K562 (cell line): ENCODE results near the gene CCDC74B. TPM values are rescaled to one million over a fixed set of nuclear protein-coding genes. Genes with fewer than 3 reads are reported as not detected.
"Not testable (repeated sequence)": the region's sequence is repeated elsewhere in the genome, so short reads cannot be mapped to it uniquely, and the experiment has no call there.

ENCODE experiments used
- ATAC-seq: fragments of 200-7000 bp; cut with Tn5 transposase; 3 replicates; pipeline ENCODE4 v1.9.1; 2020; ENCODE audit warnings: moderate library complexity
- BruUV-seq: library from RNA; stranded (reverse); fragments of 400-500 nt; replicated peaks from 2 replicates; lab custom pipeline; 2021; lab: Mats Ljungman, UMichigan
- CTCF ChIA-PET: fragments of 300-600 bp; formaldehyde crosslinking; extraction: SDS; loops from one replicate; lab custom pipeline; 2021; ENCODE audit warnings: low intra/inter-chr PET ratio; lab: Yijun Ruan, JAX
- POLR2A ChIA-PET: fragments of 300-600, 350-650 bp; sonication (Branson Sonifier 250); formaldehyde crosslinking; extraction: SDS; loops from one replicate; lab custom pipeline; 2021; ENCODE audit warnings: antibody characterized with exemption, inconsistent platforms; lab: Yijun Ruan, JAX
- DNase-seq, 4 experiments: peaks; one replicate each; pipeline versions ENCODE4 v3.0.0 to v3.0.0-alpha.2; 2011 to 2018; ENCODE audit warnings: low spot score in 3 of 4, mixed read lengths in 3 of 4; ENCODE audit errors: extremely low read depth in 1 of 4
- FAIRE-seq: peaks from 2 replicates; lab custom pipeline; 2011; peaks lifted over from hg19 to GRCh38; lab: Jason Lieb, UNC
- H2AFZ ChIP-seq: 2 replicates; pipeline ENCODE4 v1.6.0; 2011; ENCODE audit warnings: low read depth, low read length, control low read depth, inconsistent platforms
- H3K27ac ChIP-seq: fragments of 200-600 bp; 3 replicates; pipeline ENCODE4 v1.8.0; 2011; ENCODE audit warnings: low read depth, mild to moderate bottlenecking, control low read depth, inconsistent platforms, low read length, moderate library complexity, mixed read lengths; ENCODE audit errors: extremely low read depth
- H3K27me3 ChIP-seq, 2 experiments: fragments of 300-600 bp in 1 of 2; 2 replicates in 1 of 2; 3 replicates in 1 of 2; pipeline versions ENCODE4 v1.6.0 to v1.8.0; 2011; ENCODE audit warnings: inconsistent platforms in 2 of 2, low read length in 2 of 2, mild to moderate bottlenecking in 1 of 2, mixed read lengths in 1 of 2, moderate library complexity in 1 of 2; ENCODE audit not compliant: control insufficient read depth in 2 of 2, insufficient read depth in 2 of 2
- H3K36me3 ChIP-seq: fragments of 300-600 bp; 3 replicates; pipeline ENCODE4 v1.8.0; 2011; ENCODE audit warnings: mild to moderate bottlenecking, low read length, inconsistent platforms; ENCODE audit not compliant: control insufficient read depth, insufficient read depth
- H3K4me1 ChIP-seq, 2 experiments: fragments of 200-600 bp in 1 of 2; replicated peaks in 1 of 2; 2 replicates in 1 of 2; 3 replicates in 1 of 2; pipeline versions ENCODE4 v1.5.1 to v1.8.0; 2011; ENCODE audit warnings: inconsistent platforms in 2 of 2, low read length in 2 of 2, mild to moderate bottlenecking in 1 of 2, mixed read lengths in 1 of 2, moderate library complexity in 1 of 2; ENCODE audit not compliant: control insufficient read depth in 2 of 2, insufficient read depth in 2 of 2
- H3K4me2 ChIP-seq: 2 replicates; pipeline ENCODE4 v1.6.1; 2011; ENCODE audit warnings: low read length, control low read depth, inconsistent platforms, mixed read lengths; ENCODE audit not compliant: insufficient read depth
- H3K4me3 ChIP-seq: fragments of 200-600 bp; sonication (generic), shearing (Covaris generic); 2 replicates; pipeline ENCODE4 v1.5.1; 2016; ENCODE audit warnings: control low read depth, inconsistent platforms
- H3K79me2 ChIP-seq: fragments of 200-600 bp; 3 replicates; pipeline ENCODE4 v1.8.0; 2011; ENCODE audit warnings: low read length, inconsistent platforms; ENCODE audit not compliant: control insufficient read depth, insufficient read depth
- H3K9ac ChIP-seq, 2 experiments: 2 replicates each; pipeline versions ENCODE4 v1.6.0 to v1.6.1; 2011; ENCODE audit warnings: low read depth in 2 of 2, low read length in 2 of 2, control low read depth in 1 of 2, inconsistent platforms in 1 of 2, mild to moderate bottlenecking in 1 of 2, mixed read lengths in 1 of 2; ENCODE audit not compliant: insufficient read depth in 1 of 2
- H3K9me1 ChIP-seq: one replicate; pipeline ENCODE4 v1.6.0; 2011; ENCODE audit warnings: inconsistent platforms, mild to moderate bottlenecking, low read length, moderate library complexity; ENCODE audit not compliant: control insufficient read depth, insufficient read depth
- H3K9me3 ChIP-seq: replicated peaks from 2 replicates; pipeline ENCODE4 v1.5.1; 2011; ENCODE audit warnings: low read depth, low read length, inconsistent platforms; ENCODE audit not compliant: control insufficient read depth, insufficient read depth
- H4K20me1 ChIP-seq: replicated peaks from 2 replicates; pipeline ENCODE4 v1.6.1; 2011; ENCODE audit warnings: low read length, inconsistent platforms, mixed read lengths; ENCODE audit not compliant: control insufficient read depth, insufficient read depth
- HES1 ChIP-seq: fragments of 450-650 bp; IDR thresholded peaks from 2 replicates; pipeline ENCODE4 v1.6.1; 2016; ENCODE audit warnings: low read depth, mild to moderate bottlenecking, moderate library complexity
- KAT8 ChIP-seq: fragments of 450-650 bp; IDR thresholded peaks from 2 replicates; pipeline ENCODE4 v1.6.1; 2016; ENCODE audit warnings: low read depth, mild to moderate bottlenecking
- NFE2 ChIP-seq: IDR thresholded peaks from 2 replicates; pipeline ENCODE4 v1.6.1; 2014; ENCODE audit warnings: antibody characterized with exemption, low read depth
- NFE2L1 ChIP-seq: fragments of 450-650 bp; IDR thresholded peaks from 2 replicates; pipeline ENCODE4 v1.6.1; 2016; ENCODE audit warnings: missing genetic modification characterization, low read depth, mild to moderate bottlenecking, missing compliant biosample characterization, moderate library complexity, borderline replicate concordance
- WGBS: fragments of 100-300 bp; shearing (Covaris generic); methylation state at CpG from one replicate; pipeline ENCODE4 v1.1.6; 2016; ENCODE audit warnings: low coverage, mixed read lengths; ENCODE audit not compliant: insufficient coverage; ENCODE audit errors: missing lambda C conversion rate; 5-methylcytosine and 5-hydroxymethylcytosine counted together
- in situ Hi-C: fragments of 300-500 bp; cut with MboI; formaldehyde crosslinking; loops from 4 replicates; pipeline ENCODE4 v1.15.0; 2018; ENCODE audit warnings: inconsistent platforms, mixed read lengths
- intact Hi-C: fragments of 100-400 bp; cut with micrococcal nuclease; formaldehyde crosslinking; loops from 2 replicates; pipeline ENCODE4 v1.14.2; 2022
- polyA plus RNA-seq, 8 experiments: library from polyadenylated mRNA; depleted of rRNA in 4 of 8; stranded (reverse) in 5 of 8; unstranded in 3 of 8; fragments of >200 nt; fragmentation: Nextera tagmentation in 2 of 8; fragmentation: Illumina TruSeq in 1 of 8; extraction: Ambion mirVana in 2 of 8; extraction: Trizol in 1 of 8; gene quantifications; 2 replicates each; pipeline versions ENCODE4 v1.2.1 to v1.2.3, GENCODE V29; 2011 to 2014; ENCODE audit warnings: inconsistent platforms in 1 of 8, missing spikeins in 1 of 8
- total RNA-seq, 7 experiments: library from RNA; depleted of rRNA in 6 of 7; stranded (reverse); fragments of >200 nt in 6 of 7; fragmentation: Illumina TruSeq in 2 of 7; extraction: Trizol in 2 of 7; gene quantifications; 2 replicates each; pipeline versions ENCODE4 v1.2.1 to v1.2.3, GENCODE V29; 2011 to 2021; ENCODE audit warnings: low replicate concordance in 1 of 7

CCDC74B gene
- total and polyA plus RNA-seq, 9 of the 15 experiments (the other 6 are each of a cell fraction or from before 2014, with no cell fraction given), result 0.04 to 1.5 (median 0.52) TPM; not detected in 1

- TF ChIP-seq HES1 (no peak), NFE2L1 (no peak), NFE2 (no peak), KAT8 (no peak)
These were observed 9.0 kb downstream of the CCDC74B start (continued) for GRCh38 chr2:130135692-130136541.

GRCh38 chr2:130129120-130129829, 15.6 kb downstream of the CCDC74B start, which contains the start of gene POTEF:
Gene POTEF, minus strand, starts transcription at chr2:130129222. Its CDS starts 8,707 bp downstream, at chr2:130120515.
- H3K36me3 ChIP-seq, in situ Hi-C loops, H4K20me1 ChIP-seq, intact Hi-C loops, H3K4me1 ChIP-seq, H3K9me1 ChIP-seq, DNase-seq, POLR2A ChIA-PET, H2AFZ ChIP-seq, H3K27me3 ChIP-seq, BruUV-seq, H3K27ac ChIP-seq, H3K9me3 ChIP-seq, CTCF ChIA-PET: not testable (repeated sequence)
- peak; percentile 74 for ATAC-seq
- FAIRE-seq, result peak; percentile 84
- WGBS, result 20% methylated on average over 13 of the region's 29 CpGs
- Histone ChIP-seq H3K4me3 (peak within 1 kb of the TSS; percentile 27), H3K79me2 (peaks cover 27% of the 10 kb centered on the region), H3K4me2 (0 out of 2 replicates have a peak within 1 kb of the TSS, but pooled peaks have one; percentile 11), H3K9ac (peak within 1 kb of the TSS; percentile 38 to 52; a peak in 1 of 4 replicates)
